HG03439 (cell line): ENCODE results near the gene SCYL3.
"Not testable (repeated sequence)": the region's sequence is repeated elsewhere in the genome, so short reads cannot be mapped to it uniquely, and the experiment has no call there.

Experiments used
- ATAC-seq: cut with Tn5 transposase; IDR thresholded peaks from one replicate; pipeline ENCODE4 v1.9.1; 2021; ENCODE audit warnings: mild to moderate bottlenecking, moderate library complexity; ENCODE audit not compliant: unreplicated experiment

Gene SCYL3

DNA sequence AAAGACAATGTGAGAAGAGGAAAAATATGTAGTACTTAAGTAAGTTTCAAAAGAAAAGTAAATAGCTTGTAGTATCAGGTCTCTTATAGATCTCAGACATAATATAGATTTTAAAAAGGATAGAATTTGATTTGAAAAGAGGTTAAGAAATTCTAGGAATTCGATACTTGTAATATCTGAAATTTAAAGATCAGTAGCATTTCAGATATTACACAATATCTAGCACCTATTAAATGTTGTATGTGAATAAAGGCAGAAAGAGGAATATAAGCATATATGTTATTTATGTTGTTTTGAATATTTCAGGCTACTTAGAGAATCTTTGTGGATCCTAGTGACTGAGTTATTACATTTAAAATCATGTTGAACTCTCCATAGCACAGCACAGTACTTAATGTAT is 64.0 kb downstream of the SCYL3 start:
- no peak for ATAC-seq

- no peak for ATAC-seq
These were observed 69.5 kb downstream of the SCYL3 start for GRCh38 chr1:169824153-169824552.

DNA sequence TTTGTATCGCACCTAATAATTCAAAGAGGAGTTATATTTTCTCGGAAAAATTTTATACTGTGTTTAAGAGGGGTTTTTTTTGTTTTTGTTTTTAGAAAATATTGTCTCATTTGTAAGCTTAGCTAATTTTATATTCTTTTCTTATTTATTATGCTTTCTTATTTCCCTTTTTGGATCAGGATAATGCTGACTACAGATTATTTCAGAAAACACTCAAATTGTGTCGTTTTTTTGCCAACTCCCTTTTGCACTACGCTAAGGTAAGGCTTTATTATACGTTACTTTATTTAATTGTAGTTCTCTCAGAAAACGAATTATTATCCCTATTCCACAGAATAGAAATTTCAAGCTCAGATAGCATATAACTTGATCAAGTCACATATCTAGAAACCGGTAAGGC is 72.2 kb downstream of the SCYL3 start:
- no peak for ATAC-seq

DNA sequence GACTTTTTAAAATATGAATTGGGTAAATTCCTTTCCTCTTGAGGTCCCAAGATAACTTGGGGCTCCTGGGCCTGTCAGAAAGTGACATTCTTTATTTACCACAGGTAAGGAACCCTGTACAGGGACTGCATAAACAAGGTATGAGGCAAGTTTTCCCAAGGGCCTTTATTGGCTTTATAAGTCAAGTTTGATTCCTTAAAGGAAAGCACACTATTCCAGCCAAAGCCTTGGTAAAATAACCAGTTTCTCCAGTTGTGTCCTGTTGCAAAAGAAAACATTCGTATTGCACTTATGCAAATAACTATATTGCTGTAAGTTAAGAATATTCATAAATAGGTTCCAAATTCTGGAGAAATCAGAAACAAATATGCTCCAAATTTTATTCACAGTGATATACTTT is 77.1 kb downstream of the SCYL3 start:
- ATAC-seq = no peak

DNA sequence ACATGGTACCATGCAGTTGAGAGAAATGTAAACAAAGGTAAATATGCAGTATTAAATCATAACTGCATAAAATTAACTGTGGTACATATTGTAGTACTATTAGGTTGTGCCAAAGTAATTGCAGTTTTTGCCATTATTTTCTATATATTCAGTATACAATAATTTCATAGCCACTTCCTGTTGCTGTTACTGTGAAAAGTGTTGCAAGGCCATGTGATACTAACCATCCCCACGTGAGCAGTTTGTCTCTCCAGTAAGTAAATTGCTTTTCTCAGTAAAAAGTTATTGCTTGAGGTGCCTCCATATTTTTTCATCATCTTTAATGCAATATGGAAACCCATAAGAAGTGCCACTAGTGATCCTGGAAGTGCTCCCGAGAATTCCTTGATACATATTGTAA is 79.4 kb downstream of the SCYL3 start:
- no peak for ATAC-seq

GRCh38 chr1:169812131-169812530 is 81.6 kb downstream of the SCYL3 start:
- ATAC-seq = no peak

DNA sequence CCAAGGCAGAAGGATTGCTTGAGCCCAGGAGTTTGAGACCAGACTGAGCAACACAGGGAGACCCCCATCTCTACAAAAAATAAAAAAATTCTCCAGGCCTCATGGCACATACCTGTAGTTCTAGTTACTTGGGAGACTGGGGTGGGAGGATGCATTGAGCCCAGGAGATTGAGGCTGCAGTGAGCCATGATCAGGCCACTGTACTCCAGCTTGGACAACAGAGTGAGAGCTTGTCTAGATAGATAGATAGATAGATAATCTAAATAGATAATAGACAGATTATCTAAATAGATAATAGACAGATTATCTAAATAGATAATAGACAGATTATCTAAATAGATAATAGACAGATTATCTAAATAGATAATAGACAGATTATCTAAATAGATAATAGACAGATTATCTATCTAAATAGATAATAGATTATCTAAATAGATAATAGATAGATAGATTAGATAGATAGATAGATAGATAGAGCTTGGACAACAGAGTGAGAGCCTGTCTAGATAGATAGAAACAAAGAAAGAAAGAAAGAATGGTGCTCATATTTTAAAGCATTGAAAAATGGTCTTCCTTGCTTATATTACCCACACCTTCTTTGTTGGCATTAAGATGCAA is 82.2 kb downstream of the SCYL3 start:
- not testable (repeated sequence) for ATAC-seq

GRCh38 chr1:169809370-169810095 is 84.2 kb downstream of the SCYL3 start:
- ATAC-seq = peak; percentile 61

DNA sequence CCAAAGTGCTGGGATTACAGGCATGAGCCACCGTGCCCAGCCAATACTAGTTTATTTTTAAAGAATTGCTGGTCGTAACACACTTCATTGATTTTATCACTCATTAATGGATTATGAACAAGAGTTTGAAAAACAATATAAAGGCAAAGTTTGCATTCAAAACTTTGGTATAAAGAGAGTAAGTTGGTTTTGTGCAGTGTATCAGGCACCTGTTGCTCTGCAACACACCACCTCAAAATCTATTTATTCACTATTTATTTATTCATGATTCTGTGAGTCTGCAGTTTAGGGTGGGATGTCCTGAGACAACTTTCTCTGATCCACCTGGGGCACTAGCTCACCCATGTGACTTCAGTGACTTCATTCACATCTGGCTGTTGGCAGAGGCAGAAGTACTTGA is 88.8 kb downstream of the SCYL3 start:
- ATAC-seq = no peak

- ATAC-seq = no peak
These were observed 90.8 kb downstream of the SCYL3 start for GRCh38 chr1:169802888-169803287.
